ENCODE measurements around the gene NUP210L. TPM values are rescaled to one million over a fixed set of nuclear protein-coding genes. Genes with fewer than 3 reads are reported as not detected.

The NUP210L gene
- 0.12 and 0.13 TPM in 2 replicates for total RNA-seq

GRCh38 chr1:154154534-154155191, at the start of gene NUP210L:
Gene NUP210L, minus strand, starts transcription at chr1:154155073.

DNA sequence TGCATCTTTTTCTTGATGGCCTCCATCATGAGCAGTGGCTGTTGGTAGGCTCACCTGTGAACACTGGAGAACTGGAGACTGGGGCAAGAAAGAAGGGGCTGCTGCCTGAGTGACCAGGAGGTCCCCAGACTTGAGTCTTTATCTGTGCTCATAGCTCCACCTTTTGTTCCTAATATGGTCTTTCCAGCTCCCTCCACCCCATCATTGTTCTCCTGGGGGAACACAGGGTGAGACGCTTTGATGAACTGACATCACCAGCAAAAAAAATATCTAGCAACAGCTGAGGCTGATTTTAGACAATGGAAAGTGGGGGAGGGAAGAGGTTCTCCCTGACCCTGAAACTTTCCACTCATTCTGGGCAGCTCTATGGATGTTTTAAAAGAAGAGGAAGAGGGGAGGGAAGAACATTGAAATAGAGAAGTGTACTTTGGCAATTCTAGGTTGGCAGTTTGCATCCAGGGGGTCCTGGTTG, 37.2 kb upstream of the NUP210L start, which contains the start of gene TPM3:
TPM3 (minus strand) TSS at position 111 of the 472 bp plus-strand sequence; CDS start at position 29, 82 bp downstream.

GRCh38 chr1:153990468-153991150, 164.3 kb downstream of the NUP210L start, which contains the start of gene RPS27:
Gene RPS27, plus strand, starts transcription at chr1:153990762. Its CDS starts 35 bp downstream, at chr1:153990797.

DNA sequence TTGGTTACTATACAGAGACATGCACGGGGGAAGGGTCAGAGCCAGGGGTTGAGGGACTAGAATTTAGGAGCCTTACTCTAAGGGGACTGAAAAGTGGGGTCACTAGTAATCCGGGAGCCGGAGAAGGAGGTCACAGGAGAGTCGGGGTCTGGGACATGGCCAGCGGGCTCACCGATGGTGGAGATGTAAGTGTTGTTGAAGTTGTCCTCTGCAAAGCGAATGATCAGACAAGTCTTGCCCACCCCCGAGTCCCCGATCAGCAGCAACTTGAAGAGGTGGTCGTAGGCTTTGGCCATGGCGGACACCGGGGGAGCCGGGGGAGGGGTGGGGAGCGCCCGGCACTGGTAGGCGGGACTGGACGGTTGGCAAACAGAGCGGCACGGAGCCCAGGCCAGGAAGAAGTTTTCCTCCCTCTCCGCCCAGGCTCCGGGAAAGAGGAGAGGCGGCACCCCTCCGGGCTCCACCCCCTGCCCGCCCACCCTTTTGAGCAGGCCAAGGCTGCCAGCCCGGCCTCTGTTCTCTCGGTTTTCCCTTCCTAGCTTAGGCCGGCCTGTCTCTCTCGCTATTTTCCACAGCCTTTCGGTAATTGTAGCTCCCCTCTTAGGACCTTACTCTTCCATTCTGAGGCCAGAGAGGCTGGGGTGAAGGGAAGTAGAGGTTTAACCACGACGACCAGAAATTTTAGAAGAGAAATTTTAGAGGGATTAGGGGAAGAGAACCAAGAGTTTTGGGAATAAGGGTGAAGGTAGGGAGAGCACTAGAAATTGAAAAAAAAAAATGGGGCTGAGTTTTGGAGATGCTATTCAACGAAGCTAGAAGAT, 168.7 kb downstream of the NUP210L start, which contains the start of gene RAB13:
RAB13 (minus strand) TSS at position 399 of the 821 bp plus-strand sequence; CDS start at position 296, 103 bp downstream.

DNA sequence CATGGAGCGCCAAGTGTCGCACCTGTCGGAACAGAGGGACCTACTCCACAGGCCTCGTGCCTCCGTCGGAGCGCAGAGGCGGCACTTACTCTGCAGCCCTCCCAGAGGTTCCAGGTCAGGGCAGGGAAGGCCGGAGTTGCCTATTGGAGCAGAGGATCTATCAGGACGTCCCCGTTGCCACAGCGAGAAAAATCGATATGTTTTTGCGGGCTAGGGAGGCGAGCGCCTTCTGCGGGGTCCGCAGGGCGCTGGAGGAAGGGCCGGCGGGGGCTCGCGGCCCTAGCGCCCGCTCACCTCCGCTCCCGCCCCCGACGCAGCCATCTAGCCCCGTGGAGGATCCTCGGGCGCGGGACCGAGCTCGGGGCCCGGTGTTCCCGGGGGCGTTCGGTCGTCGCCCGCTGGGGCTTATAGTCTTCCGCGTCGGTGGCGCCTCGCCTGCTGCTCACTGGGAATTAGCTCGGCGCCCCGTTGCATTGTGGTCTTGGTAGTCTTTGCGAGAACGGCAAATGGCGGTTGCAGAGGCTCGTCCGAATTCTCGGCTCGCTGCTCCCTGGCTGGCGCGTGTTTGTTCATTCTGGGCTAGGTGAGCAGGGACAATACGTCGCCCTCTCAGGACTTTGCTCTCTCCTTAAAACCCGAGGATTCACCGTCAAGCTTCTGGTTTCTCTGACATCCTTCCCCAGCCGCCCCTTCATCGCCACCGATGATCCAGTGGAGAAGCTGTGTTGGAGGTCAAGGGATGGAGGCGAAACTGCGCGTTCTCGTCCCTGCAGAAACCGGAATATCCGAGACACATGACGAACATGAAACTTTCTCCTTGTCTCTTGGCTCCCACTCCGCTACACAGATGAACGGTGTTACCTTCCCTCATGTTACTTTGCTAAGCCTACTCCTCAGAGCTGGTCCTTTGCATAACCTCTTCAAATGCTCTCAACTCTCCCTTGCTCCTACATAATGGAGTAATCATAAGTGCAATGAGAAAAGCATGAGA, 177.3 kb downstream of the NUP210L start, which contains the start of gene JTB:
JTB (minus strand) TSS at position 425 of the 991 bp plus-strand sequence; CDS start at position 3, 422 bp downstream.

DNA sequence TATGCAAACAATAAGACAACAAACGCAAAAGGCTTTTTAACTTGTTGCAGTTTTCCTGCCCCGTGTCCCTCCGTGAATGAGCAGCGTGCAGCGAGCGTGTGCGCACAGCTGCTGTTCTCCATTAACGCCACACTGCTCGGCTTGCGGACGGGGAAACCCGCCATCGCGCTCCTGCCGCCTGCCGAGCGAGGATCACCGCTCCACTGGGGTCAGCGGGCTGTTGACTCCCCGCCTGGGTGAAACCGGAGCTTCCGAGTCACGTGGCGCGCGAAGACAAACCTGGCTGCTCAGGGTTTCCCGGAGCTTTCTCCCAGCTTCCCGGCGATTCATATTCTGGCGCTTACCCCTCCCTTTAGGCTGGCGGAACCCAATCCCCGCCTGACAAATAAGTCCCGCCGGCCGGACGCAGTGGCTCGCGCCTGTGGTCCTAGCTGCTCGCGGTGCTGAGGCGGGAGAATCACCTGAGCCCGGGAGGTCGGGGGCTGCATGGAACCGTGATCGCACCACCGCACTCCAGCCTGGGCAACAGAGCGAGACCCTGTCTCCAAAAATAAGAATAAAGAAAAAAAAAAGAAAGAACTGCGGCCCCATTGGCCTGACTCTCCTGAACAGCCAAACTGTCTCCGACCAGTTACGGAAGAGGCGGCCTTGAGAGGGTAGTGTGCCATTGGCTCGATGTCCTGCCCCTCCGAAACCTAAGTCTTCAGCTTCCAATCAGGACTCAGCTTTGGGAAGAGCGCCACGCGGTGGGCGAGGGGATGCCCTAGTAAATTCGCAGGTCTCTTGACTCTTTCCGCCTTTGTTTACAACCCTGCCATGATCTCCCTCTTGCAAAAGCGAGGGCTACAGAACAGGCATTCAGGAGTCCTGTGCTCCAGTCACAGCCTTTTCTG, 187.5 kb downstream of the NUP210L start, which contains the start of gene CREB3L4:
CREB3L4 (plus strand) TSS at position 796 of the 893 bp plus-strand sequence. CDS start 624 bp downstream, outside the sequence.

GRCh38 chr1:153963030-153963849, 191.6 kb downstream of the NUP210L start, which contains the start of gene SLC39A1:
Gene SLC39A1, minus strand, starts transcription at chr1:153963537. Its CDS starts 822 bp downstream, at chr1:153962715.

GRCh38 chr1:153958111-153958960, 196.5 kb downstream of the NUP210L start, which contains the start of gene CRTC2:
Gene CRTC2, minus strand, starts transcription at chr1:153958612. Its CDS starts 115 bp downstream, at chr1:153958497.

GRCh38 chr1:153946622-153947241, 208.1 kb downstream of the NUP210L start, which contains the start of gene DENND4B:
Gene DENND4B, minus strand, starts transcription at chr1:153946718. Its CDS starts 2,344 bp downstream, at chr1:153944374.

Other genes starting within 250 kb of the NUP210L start
- gene GATAD2B, start 232.1 kb downstream of the NUP210L start, total RNA-seq: 2.6 and 4.7 TPM in 2 replicates
- gene DENND4B, start 208.4 kb downstream of the NUP210L start, total RNA-seq: 12.4 and 13.9 TPM in 2 replicates
- 2.6 and 2.8 TPM in 2 replicates for gene CRTC2, start 196.5 kb downstream of the NUP210L start, total RNA-seq
- 101 and 104 TPM in 2 replicates for gene SLC39A1, start 191.5 kb downstream of the NUP210L start, total RNA-seq
- gene CREB3L4, start 187.2 kb downstream of the NUP210L start, total RNA-seq: 6.5 and 7.6 TPM in 2 replicates
- 97.8 and 120 TPM in 2 replicates for gene JTB, start 177.4 kb downstream of the NUP210L start, total RNA-seq
- gene RAB13, start 168.7 kb downstream of the NUP210L start, total RNA-seq: 91.4 and 101 TPM in 2 replicates
- 1,797 and 2,271 TPM in 2 replicates for gene RPS27, start 164.3 kb downstream of the NUP210L start, total RNA-seq
- gene TPM3, start 37.0 kb upstream of the NUP210L start, total RNA-seq: 595 and 615 TPM in 2 replicates
- not detected in 2 replicates for gene CFAP141, start 51.3 kb upstream of the NUP210L start, total RNA-seq
- gene UBAP2L, start 65.9 kb upstream of the NUP210L start, total RNA-seq: 66.3 and 85.6 TPM in 2 replicates
- gene HAX1, start 117.6 kb upstream of the NUP210L start, total RNA-seq: 92.0 and 102 TPM in 2 replicates
- gene AQP10, start 166.0 kb upstream of the NUP210L start, total RNA-seq: under 0.01 and 0.06 TPM in 2 replicates
- gene ATP8B2, start 170.5 kb upstream of the NUP210L start, total RNA-seq: 245 and 287 TPM in 2 replicates

All from aortic smooth muscle cell (primary cell).